Ramos (cell line): Measurements from ENCODE around the gene SNED1.
"Not testable (repeated sequence)": the region's sequence is repeated elsewhere in the genome, so short reads cannot be mapped to it uniquely, and the experiment has no call there.

Experiments
- in situ Hi-C: fragments of 300-500 bp; cut with MboI; formaldehyde crosslinking; loops from one replicate; pipeline ENCODE4 v1.14.3; 2022; ENCODE audit warnings: low sequenced_read_pairs; ENCODE audit not compliant: unreplicated experiment

Gene SNED1

DNA sequence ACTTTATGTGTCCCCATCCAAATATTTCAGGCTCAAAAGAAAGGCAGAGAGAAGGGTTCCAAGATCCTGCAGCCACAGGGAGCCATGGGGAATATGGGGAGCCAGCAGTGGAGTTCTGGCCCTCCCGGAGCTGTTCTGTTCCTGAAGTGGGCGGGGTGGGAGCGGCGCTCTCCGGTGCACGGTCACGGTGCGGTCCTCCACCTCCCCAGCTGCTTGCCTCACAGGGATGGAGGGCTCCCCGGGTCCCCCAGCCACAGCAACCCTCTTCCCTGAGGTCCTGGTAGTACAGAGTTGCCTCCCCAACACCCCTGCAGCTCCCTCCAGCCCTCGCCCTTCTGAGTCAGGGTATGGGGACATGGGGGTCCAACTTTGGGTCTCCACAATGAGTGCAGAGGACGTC is 26.2 kb upstream of the SNED1 start:
- in situ Hi-C loops: no loop called here

DNA sequence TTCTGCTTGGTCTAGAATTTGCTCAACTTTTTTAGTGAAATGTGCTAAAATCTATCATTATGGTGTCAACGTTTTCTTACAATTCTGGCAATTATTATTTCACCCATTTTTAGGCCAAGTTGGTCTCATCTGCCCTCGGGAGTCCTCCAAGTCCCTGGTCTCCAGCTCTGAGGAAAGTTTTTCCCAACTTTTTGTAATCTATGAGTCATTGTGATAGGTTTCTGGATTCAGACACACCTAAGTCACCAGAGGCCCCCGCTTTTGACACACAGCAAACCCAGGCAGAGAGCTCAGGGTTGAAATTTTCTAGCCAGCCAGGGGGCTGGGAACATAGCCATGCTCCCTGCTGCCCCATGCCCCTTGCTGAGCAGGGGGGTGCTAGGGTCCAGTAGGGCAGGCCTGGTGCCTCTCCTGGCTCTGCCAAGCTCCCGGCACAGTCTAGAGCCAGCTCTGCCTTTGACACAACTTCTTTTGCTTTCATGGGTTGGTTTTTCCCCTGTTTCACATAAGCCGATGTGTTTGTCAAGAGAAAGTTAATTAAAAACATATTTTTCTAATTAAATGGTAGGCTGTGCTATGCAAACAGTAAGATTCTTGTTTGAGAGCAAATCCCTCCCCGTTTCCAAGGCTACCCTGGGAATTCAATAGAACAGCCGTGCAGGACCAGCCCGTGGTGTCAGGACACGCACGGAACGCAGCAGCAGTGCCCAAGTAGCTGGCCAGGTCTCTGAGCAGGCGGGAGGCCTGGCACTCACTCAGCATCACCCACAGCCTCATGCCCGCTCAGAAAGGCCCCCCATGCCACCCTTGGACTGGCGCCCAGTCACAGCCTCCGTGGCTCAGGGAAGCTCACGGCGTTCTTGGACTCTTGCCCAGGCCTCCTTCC is 25.5 kb upstream of the SNED1 start:
- in situ Hi-C loops: no loop called here

DNA sequence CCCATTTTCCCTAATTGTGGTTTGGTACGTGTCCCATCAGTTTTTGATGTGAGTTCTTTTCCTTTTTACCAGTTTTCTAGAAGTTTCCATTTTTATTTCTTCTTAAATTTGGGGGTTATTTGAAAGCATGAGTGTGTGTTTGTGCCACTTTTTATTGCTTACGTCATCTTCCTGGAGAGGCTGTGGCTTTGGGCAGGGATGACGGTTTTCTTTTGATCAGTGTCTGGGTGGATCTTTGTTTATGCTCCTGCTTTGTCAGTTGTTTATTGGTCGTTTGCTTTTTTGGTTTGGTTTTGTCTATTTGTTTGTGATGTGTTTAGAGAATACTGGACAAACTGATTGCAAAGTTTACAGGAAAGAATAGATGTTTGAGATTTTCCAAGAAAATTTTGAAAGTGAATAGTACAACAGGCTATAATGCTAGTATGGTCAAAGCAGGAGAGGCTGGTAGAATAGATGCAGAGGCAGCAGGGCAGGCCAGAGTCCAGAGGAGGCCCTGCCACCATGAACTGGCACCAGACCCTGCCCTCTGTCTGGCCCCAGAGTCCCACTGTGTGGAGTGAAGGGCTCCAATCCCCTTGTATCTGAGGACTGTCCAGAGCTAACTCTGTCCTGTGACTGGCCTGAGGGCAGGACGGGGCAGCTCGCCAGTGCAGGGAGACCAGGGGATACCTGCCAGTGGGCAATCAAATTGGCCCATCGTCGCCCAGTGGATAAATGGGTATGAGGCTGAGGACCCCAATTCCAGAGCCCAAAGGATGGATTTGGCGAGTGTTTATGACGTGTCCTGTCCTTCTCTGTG is 23.4 kb upstream of the SNED1 start:
- in situ Hi-C loops: no loop called here

DNA sequence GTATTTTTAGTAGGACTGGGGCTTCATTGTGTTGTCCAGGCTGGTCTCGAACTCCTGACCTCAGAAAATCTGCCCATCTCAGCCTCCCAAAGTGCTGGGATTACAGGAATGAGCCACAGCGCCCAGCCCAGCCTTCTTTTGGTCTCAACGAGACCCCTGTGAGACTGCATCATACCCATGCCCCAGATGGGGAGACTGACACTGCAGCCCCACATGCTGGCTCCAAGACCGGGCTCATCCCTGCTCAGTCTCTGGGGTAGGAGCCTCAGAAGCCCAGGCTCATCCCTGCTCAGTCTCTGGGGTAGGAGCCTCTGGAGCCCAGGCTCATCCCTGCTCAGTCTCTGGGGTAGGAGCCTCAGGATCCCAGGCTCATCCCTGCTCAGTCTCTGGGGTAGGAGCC is 22.5 kb upstream of the SNED1 start:
- in situ Hi-C loops: not testable (repeated sequence)

DNA sequence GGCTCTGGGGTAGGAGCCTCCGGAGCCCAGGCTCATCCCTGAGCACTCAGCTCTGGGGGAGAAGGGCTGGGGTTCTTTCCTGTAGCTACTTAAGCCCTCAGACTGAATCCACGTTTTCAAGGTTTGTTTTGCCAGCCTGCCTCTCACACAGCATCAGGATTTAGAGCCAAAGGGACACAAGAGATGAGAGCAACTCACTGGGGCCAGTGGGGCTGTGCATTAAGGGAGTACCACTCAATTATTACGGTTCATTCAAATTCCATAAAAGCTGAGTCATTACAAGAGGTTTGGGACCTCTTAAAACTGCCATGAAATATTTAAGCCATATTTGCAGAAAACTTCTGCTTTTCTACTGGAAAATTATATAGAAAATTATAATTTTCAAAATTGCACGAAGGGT is 17.1 kb upstream of the SNED1 start:
- in situ Hi-C loops: no loop called here

DNA sequence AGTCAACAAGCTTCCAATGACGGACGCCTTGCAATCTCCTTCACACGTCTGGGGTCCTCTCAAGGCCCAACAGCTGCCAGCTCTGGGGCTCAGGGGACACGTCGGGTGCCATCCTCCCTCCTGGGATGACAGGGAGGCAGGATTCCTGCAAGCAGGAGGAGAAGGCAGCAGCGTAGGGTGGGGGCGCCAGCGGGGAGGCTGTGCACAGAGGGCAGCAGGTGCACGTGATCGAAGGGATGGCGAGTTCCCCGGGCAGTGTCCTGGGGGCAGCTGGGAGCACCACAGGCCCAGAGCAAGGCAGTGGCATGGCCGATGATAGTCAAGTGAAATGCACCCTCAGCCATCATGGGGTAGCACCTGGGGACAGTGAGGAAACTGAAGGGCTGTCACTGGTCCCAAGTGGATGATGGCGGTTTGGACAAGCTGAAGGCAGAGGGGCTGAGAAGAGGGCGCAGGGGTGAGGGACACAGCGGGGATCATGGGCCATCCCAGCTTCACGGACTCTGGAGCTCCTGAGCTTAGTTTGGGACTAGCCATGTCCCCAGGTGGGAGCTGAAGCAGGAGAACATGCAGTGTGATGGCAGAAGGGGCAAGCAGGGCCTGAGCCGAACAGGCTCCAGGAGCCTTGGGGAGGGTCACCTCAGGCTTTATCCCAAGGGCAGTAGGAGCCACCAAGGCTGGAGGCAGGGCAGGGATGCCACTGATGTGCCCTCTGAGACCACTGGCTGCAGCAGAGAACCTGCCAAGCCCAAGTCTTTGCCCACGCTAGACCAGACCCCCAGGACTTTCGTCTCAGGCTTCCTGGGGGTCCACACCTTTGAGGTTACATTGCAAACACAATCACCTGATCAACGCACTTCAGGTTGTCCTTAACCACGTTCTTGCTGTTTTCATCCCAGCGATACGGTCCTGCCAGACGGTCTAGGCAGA is 16.3 kb upstream of the SNED1 start:
- in situ Hi-C loops: no loop called here

DNA sequence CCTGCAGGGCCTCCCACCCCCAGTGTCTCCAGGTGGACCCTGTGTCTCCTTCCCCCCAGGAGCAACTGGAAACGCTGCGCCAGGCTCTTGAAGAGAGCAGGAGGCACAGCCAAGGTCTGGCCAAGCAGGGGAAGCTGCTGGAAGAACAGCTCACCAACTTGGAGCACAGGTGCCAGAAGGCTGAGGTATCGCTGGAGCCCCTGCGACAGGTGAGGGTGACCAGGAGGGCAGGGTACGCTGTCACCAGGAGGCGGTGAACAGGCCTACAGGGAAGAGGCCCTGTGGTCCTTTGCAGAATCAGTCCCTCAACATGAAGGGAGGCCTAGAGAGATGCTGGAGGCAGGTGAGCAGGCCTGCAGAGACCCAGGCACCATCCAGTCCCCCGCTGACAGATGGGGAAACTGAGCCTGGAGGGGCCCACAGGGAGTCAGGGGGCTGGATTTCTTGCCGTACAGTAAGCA is 15.6 kb upstream of the SNED1 start:
- in situ Hi-C loops: no loop called here

DNA sequence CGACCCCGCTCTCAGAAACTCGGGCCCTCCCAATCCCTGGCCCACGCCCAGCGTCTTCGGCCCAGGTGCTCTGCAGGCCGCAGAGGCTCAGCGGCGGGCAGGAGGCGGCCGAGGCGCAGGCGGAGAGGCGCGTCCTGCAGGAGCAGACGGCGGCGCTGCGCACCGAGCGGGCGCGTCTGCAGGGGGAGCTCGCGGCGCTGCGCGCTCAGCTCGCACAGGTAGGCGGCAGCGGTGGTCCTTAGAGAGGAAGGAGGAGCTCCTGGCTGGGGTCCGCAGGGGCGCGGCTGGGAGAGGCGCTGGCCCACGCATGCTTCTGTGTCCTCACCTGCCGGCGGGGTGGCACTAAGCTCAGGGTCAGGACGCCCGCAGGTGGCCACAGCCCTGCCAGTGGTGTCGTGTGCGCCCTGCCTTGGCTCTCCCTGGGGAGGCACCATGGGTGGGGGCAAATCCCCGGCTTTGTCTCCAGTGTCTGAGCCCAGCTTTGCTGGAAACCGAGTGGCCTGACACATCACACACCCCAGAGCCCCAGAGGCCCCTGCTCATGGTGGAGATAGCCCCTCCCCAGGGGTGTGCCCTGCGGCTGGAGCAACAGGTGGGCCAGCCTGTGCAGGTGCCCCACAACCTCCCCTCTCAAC is 14.9 kb upstream of the SNED1 start:
- in situ Hi-C loops: no loop called here

DNA sequence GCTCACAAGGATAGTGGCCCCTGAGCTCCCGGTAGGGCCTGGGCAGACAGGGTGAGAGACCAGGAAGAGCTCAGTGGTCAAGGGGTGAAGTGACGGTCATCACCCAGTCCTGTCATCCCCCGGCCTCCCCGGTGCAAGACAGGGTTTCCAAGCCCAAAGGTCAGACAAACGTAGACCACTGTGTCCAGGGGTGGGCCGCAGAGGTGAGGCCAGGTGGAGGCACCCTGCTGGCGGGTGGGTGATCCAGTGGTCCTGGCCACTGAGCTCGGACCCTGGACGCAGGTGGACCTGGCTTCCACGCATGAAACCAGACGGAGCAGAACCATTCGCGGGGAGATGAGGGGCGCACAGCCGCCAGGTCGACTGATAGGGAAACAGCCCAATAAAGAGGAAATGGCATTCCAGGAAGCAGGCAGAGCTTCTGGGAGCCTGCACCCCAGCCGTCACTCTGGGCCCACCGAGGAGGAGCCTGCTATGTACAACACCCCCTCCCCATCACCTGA is 14.4 kb upstream of the SNED1 start:
- in situ Hi-C loops: no loop called here

DNA sequence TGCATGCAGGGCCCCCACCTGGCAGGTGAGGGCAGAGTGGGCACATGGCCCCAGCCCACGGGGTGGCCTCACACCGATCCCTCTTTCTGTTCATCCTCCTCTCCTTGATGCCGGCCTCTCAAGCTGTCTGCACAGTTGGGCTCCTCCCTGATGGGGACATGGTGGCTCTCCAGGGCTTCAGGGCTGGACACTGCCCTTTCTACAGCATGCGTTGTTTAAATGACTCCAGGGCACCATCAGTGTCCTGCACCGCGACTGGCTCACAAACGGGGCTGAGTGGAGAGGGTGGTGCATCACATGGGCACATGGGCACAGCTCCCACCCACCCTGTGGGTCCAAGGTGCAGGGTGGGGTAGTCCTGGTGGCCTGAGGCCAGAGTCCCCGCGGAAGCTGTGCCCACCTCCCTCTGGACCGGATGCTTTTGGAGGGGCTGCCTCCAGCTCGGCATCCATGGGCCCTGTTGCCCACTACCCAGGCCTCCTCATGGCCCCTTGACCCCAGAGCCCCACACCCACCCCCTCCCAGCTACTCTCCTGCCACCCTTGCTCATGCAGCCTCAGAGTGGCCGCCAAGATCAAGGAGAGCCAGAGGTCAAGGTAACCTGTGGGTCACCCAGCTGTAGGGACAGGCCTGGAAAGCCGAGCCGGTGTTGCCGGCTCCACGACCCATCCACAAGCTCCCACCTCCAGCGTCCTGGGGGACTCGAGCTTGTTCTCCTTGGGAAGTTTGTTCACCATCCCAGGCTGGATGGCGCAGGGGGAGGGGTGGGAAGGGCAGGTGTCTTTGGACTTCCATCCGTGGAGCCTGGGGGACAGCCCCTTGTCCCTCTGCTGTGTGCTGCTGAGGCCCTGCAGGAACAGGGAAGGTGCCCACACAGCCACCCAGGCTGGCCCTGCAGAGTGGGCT is 12.3 kb upstream of the SNED1 start:
- in situ Hi-C loops: no loop called here

DNA sequence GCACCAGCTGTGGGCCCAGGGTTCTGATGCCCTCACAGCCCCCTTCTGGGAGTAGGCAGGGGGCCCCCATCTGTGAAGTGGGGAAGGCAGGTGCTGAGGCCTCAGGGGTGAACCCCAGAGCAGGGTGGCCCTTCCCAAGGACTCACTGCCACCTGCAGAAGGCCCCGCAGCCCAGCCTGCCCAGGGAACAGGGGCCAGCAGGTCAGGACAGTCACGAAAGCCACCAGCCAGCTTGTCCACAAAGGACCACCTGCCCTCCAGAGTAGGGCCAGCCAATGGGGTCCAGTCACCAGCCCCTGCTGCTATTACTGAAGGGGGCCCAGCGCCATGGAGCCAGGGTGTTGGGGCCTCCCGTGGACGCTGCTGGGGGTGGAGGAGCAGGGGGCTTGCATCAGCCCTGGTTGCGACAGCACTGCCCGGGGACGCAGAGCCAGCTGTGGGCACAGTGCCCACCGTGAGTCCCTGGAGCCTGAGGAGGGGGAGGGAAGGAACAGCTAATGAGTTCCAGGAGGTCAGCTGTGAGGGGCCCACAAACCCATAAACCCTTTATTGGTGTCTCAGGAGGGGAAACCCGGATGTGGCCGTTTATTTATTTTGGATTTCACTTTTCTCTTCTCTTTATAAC is 11.5 kb upstream of the SNED1 start:
- in situ Hi-C loops: no loop called here

DNA sequence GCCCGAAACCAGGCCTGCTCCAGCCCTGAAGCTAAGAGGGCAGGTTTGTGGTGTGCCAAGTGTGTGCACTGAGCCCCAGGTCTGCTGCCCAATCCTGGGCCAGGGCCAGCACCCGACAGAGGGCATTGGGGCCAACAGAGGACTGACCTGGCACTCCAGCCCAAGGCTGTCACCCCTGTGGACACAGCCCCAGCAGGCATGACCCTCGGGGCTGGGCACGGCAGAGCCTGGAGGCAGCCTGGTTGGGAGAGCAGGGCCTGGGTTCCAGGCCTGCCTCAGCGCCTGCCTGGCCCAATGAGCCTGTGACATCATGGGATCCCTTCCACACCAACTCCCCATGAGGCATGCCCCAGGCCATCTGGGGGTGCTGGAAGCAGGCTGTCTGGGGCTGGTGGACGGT is 10.8 kb upstream of the SNED1 start:
- in situ Hi-C loops: no loop called here

DNA sequence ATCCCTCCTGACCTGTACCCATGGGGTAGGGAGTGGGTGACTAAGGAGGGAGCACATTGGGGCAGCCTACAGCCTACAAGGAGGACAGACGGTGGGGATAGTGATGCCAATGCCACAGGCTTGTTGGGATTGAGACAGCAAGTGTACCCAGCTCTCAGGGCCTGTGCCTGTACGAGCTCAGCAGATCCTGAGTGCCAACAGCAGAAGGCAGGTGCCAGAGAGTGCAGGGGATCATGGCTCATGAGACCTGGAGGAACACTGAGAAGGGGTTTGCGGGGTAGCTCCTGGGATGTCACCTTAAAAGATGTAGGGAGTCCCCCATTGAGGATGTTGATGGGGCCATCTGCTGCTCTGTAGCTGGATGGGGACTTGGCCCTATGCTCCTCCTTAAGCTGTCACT is 10.3 kb upstream of the SNED1 start:
- in situ Hi-C loops: no loop called here

DNA sequence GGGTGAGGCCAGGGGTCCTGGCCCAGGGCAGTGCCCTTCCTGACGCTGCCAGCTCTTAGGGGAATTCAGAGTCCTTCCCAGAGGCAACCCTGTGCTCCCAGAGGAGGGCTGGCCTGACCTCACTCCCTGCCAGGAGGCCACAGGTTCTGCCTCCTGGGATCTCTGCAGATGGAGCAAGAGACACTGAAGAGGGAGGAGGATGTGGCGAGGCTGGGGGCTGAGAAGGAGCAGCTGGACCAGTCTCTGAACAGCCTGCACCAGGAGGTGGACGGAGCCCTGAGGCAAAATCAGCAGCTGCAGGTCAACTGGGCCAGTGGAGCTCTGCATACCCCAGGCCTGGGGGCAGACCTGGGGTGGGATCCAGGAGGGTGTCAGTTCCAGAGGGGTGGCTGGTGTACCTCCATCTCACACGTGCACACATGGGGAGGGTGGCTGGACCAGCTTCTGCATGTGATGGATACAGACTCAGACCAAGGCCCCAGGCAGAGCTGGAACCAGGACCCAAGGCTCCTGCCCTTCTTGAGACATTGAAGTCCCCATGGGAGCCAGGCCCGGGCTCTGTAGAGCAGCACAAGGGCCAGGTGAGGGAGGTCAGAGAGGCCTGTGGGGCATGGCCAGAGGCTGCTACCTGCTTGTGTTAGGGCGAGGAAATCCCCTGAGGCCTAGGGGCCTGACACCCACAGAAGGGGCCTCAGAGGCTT is 9.7 kb upstream of the SNED1 start:
- in situ Hi-C loops: no loop called here

DNA sequence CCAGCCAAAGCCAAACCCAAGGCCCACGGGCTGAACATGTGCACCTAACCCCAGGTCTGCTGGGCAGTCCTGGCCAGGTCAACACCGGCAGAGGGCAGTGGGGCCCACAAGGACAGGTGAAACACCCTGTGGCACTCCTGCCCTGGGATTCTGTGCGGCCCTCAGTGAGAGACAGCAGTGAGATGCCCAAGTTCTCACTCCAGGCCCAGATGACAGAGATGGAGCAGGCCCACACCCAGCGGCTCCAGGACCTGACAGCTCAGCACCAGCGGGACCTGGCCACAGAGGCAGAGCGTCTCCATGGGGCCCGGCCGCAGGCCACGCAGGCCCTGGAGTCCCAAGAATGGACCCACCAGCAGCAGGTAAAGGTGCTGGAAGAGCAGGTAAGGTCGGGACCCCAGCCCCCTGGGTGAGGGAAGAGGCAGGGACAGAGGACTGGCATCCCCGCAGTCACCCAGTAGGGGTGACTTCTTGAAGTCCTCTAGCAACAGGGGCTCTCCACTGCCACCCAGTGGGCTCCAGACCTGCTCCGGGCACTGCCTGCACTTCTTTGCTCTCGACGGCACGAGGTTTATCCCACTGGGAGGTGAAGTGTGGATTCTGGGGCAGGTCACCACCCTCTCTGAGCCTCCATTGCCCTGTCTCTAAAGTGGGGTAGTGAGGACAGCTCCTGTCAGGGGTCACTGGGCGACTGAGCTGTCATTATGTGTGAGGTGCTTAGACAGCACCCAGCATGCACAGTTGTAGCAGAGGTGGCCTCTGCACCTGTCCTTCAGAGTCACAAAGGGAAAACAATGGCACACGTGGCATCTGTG is 8.8 kb upstream of the SNED1 start:
- in situ Hi-C loops: no loop called here

DNA sequence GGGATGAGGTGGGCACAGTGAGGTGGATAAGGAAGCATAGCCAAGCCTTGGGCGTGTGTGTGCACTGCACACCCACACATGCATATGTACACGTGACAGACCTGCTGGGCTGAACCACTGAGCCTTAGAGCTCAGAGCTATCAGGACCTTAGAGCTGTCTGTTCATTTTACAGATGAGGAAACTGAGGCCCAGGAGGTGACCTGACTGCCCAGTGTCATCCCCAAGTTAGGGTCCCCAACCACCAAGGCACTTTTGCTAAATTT is 8.2 kb upstream of the SNED1 start:
- in situ Hi-C loops: no loop called here

DNA sequence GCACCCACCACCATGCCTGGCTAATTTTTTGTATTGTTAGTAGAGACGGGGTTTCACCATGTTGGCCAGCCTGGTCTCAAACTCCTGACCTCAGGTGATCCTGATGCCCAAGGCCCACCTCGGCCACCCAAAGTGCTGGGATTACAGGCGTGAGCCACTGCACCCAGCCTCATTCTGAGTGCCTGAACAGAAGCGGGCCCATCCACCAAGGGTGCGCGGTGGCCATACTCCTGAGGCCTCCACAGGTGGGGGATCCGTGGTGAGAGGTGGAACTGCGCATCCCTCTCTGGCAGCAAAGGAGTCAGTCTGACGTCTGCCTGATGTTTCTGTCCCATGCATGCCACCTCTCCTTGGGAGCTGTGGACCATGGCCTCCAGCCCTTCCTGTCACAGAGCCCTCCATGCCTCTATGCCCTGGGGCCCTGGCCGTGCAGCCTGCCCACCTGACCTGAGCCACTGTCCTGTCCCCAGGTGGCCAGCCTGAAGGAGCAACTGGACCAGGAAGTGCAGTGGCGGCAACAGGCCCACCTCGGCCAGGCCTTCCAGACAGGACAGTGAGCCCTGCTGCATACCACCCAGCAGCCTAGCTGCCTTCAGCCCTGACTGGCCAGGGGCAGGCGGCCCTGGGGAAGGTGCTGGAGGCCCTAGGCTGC is 7.6 kb upstream of the SNED1 start:
- in situ Hi-C loops: no loop called here
